Measurements from ENCODE around the gene ALKBH1.
"Not testable (repeated sequence)": the region's sequence is repeated elsewhere in the genome, so short reads cannot be mapped to it uniquely, and the experiment has no call there.

Gene ALKBH1

DNA sequence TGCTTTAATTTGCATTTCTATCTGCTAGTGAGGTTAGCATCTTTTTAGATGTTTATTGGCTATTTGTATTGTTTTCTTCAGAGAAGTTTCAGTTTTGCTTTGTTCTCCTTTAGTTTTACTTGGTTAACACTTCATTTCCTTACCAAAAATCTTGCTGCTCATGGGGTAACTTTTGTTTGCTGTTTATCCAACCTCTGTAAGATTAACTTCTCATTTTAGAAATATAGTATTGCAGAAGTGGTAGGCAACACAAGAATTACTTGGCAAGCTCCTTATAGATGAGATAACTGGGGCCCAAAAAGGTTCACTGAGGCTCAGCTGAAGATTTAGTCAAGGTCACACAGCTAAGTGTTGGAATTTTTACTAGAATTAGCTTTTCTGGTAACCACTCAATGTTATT, 40.5 kb downstream of the ALKBH1 start:
- DNase-seq: no peak

DNA sequence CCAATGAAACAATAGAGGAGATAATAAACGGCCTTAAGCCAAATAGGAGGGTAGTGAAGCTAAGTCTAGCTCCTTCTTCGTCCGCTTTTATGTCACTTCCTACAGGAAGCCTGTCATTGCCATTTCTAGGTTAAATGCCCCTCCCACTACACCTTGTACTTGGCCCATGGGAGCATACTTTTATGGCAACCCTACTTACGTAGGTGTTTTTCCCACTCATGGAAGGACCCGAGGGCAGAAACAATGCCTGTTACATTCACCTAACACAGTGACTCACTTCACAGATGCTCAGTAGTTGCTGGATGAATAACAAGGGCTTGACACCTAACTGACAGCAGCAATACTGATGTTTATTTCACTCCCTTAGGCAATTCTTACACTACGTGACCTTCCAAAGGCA, 44.5 kb downstream of the ALKBH1 start:
- DNase-seq: no peak

DNA sequence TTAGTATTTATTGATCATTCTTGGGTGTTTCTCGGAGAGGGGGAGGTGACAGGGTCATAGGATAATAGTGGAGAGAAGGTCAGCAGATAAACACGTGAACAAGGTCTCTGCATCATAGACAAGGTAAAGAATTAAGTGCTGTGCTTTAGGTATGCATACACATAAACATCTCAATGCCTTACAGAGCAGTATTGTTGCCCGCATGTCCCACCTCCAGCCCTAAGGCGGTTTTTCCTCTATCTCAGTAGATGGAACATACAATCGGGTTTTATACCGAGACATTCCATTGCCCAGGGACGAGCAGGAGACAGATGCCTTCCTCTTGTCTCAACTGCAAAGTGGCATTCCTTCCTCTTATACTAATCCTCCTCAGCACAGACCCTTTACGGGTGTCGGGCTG, 46.3 kb downstream of the ALKBH1 start:
- DNase-seq: not testable (repeated sequence)

- no peak for DNase-seq
Observed at GRCh38 chr14:77660754-77661153, 47.1 kb downstream of the ALKBH1 start.

DNA sequence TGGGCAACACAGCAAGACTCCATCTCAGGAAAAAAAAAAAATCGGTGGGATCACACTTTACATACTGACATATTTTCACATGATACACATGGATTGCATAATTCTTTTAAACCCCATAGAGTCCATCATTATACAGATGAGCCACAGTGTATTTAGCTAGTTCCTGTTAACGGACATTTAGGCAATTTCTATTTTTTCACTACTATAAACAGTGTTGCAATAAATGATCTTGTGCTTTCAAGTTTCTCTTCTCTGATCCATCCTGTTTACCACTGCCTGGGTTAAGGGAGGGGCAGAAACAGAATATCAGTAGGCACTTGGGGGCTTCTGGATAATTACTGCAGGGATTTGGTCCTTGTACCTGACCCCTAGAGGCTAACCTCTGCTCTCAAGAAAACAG, 48.0 kb downstream of the ALKBH1 start:
- DNase-seq: no peak

GRCh38 chr14:77657280-77657679, 50.5 kb downstream of the ALKBH1 start:
- DNase-seq: no peak

- DNase-seq: no peak
Observed at GRCh38 chr14:77654001-77654441, 53.8 kb downstream of the ALKBH1 start.

- DNase-seq: no peak
Observed at GRCh38 chr14:77649326-77649725, 58.5 kb downstream of the ALKBH1 start.

DNA sequence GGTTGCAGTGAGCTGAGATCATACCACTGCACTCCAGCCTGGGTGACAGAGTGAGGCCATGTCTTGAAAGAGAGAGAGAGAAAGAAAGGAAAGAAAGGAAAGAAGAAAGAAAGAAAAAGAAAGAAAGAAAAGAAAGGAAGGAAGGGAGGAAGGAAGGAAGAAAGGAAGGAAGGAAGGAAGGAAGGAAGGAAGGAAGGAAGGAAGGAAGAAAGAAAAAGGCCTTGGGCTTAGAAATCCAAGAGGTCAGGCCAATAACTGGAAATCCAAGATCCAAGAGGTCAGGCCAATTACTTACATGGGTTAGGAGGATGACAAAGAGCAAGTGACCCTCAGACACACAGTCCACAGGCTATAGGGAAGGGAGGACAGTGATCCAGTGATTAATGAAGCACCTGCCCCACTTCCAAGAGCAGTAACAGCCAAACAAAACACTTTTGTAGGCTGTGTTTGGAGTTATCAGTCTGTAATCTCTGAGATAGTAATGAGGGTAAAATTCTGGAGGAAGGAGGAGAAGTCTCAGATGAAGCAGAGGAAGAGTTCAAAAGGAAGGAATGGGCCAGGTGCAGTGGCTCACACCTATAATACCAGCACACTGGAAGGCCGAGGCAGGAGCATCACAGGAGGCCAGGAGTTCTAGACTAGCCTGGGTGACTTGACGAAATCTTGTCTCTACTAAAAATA, 59.2 kb downstream of the ALKBH1 start:
- no peak for DNase-seq

DNA sequence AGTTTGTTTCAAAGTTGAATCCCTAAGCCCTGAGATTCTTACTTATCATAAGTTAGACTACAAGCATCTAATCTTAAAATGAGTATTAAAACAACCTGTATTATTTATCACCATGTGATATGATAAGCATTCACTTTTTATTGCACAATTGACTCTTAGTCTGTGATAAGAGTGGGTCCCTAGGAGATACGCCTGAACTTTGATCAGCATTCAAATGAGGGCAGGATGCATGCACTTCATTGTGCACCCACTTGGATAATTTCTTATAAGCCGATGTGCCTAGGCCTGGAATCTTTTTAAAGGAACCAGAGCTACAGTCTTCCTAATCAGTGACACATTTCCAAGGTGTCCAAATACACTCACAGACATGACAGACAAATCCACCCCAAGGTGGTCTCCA, 60.0 kb downstream of the ALKBH1 start:
- DNase-seq: no peak

DNA sequence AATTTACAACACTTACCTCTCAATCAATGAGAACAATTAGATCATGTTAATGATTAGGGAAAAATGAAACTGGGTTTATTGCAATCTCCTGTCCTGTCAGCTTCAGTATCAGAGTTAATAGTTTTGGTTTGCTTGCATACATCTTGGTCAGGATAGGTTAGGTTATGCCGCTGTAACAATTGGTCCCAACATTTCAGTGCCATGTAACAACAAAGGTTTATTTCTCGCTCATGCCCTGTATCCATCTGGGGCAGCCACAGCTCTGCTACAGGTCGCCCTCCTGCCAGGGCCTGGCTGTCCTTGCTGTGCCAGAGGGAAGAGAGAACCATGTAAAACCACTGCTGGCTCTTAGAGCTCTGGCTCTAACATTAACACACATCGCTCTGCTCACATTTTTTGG, 60.9 kb downstream of the ALKBH1 start:
- no peak for DNase-seq

GRCh38 chr14:77645520-77646230, 62.1 kb downstream of the ALKBH1 start:
- no peak for DNase-seq

GRCh38 chr14:77642407-77642806, 65.4 kb downstream of the ALKBH1 start:
- DNase-seq: no peak

GRCh38 chr14:77641534-77642341, 66.1 kb downstream of the ALKBH1 start:
- no peak for DNase-seq

DNA sequence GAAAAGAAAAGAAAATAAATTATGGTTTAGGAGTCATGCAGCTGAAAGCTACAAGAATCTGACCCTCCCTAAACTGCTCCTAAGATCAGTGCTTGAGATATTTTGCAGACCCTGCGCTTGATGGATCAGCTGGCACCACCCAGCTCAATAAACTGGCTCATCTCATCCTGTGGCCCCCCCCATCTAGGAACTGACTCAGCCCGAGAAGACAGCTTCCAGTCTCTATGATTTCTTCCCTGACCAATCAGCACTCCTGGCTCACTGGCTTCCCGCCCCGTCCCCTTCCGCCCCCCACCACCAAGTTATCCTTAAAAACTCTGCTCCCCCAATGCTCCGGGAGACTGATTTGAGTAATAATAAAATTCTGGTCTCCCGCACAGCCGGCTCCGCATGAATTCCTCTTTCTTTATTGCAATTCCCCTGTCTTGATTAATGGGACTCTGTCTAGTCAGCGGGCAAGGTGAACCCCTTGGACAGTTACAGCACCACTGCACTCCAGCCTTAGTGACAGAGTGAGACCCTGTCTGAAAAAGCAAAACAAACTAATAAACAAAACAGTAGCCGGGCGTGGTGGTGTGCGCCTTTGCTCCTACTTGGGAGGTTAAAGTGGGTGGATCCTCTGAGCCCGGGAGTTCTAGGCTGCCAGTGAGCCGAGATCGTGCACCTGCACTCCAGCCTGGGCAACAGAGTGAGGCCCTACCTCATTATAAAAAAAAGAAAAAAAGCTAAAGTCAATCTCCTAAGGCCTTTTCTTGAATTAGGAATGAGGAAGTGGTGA, 66.9 kb downstream of the ALKBH1 start:
- peak; percentile 31 for DNase-seq

GRCh38 chr14:77638771-77639171, 69.1 kb downstream of the ALKBH1 start:
- DNase-seq: no peak

GRCh38 chr14:77635869-77636268, 72.0 kb downstream of the ALKBH1 start:
- not testable (repeated sequence) for DNase-seq

DNA sequence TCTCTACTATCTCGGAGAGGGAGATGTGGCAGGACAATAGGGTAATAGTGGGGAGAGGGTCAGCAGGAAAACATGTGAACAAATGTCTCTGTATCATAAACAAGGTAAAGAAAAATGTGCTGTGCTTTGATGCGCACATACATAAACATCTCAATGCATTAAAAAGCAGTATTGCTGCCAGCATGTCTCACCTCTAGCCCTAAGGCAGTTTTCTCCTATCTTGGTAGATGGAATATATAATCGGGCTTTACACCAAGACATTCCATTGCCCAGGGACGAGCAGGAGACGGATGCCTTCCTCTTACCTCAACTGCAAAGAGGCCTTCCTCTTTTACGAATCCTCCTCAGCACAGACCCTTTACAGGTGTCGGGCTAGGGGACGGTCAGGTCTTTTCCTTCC, 72.4 kb downstream of the ALKBH1 start:
- not testable (repeated sequence) for DNase-seq

DNA sequence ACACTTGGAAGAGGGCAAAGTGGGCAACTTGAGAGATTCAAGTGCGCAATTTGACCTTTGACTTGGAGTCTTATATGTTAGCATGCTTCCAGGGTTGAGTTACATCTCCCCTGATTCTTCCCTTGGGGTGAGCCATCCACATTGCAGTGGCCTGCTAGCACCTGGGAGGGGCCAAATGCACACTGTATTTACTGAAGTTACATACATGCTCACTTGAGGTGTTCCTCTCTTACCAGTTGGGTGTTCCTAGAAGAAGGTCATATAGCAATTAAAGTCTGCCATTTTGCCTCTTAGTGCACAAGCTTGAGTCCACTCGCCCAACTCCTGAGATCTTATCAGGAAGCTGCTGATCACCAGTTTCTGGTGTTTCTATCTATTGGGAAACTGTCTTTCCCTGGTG, 77.7 kb downstream of the ALKBH1 start:
- no peak for DNase-seq

GRCh38 chr14:77625360-77625759, 82.5 kb downstream of the ALKBH1 start:
- no peak for DNase-seq

- no peak for DNase-seq
Observed at GRCh38 chr14:77623201-77623600, 84.6 kb downstream of the ALKBH1 start.

Measured in KG1 (cell line).